Measurements from ENCODE around the gene TRAPPC8. TPM values are rescaled to one million over a fixed set of nuclear protein-coding genes. Genes with fewer than 3 reads are reported as not detected.

TRAPPC8 gene
- total RNA-seq, 1 experiment from 2014 or later, result 30.4 TPM

GRCh38 chr18:31931163-31931885 lies 11.6 kb downstream of the TRAPPC8 start (continued):
- TF ChIP-seq REST (IDR thresholded peaks at IDR 0.05; ENCODE audit: low read depth), result no peak
- no peak for TF ChIP-seq FOSL1 (IDR thresholded peaks at IDR 0.05; ENCODE audit: low read depth)
- no peak for TF ChIP-seq CEBPB (IDR thresholded peaks at IDR 0.05; ENCODE audit: low read depth)
- no peak for TF ChIP-seq POLR2A (IDR thresholded peaks at IDR 0.05; ENCODE audit: borderline replicate concordance, extremely low read depth, insufficient read depth, insufficient read length)
- no peak for TF ChIP-seq EGR1 (IDR thresholded peaks at IDR 0.05; ENCODE audit: low read depth)
- TF ChIP-seq MAX (IDR thresholded peaks at IDR 0.05), result no peak
- no peak for TF ChIP-seq RAD21 (IDR thresholded peaks at IDR 0.05; ENCODE audit: low read depth)

- no TSS peak for BruUV-seq (replicated peaks)
- DNase-seq (ENCODE audit: low read depth, low spot score) (no peak), ATAC-seq (no peak)
- no peak overlapping the region for H3K27ac ChIP-seq (ENCODE audit: low read depth, low read length)
- H4K20me1 ChIP-seq (ENCODE audit: insufficient read depth), result peaks cover 7% of the 10 kb centered on the region; the same call in 1 of the 2 replicates
- H3K9me2 ChIP-seq (ENCODE audit: insufficient read depth), result no peaks in the 10 kb centered on the region
- no peaks in the 10 kb centered on the region for H3K27me3 ChIP-seq (ENCODE audit: insufficient read depth, low read length)
- H3K9ac ChIP-seq (ENCODE audit: low read length), result no peak overlapping the region
- H3K4me2 ChIP-seq (ENCODE audit: low read length), result no peak overlapping the region
- intact Hi-C loops (cut with micrococcal nuclease), result no loop called here
- no peak overlapping the region for H3K4me3 ChIP-seq (replicated peaks in 1 of 2; ENCODE audit: low read depth in 1 of 2, low read length in 2 of 2)
- RAD21 ChIA-PET (ENCODE audit: low non-redundant PET in 1 of 2, low total read pairs in 2 of 2, uncharacterized antibody in 2 of 2, unreplicated experiment in 2 of 2), result no interaction called here
- peaks cover 0 to 8% of the 10 kb centered on the region in 2 experiments; a peak in 1 of 4 replicates for H3K4me1 ChIP-seq (ENCODE audit: control insufficient read depth in 1 of 2, insufficient read depth in 2 of 2, low read length in 2 of 2)
- peaks cover 0 to 7% of the 10 kb centered on the region in 2 experiments; a peak in 3 of 4 replicates for H3K36me3 ChIP-seq (ENCODE audit: control insufficient read depth in 1 of 2, insufficient read depth in 2 of 2, low read length in 2 of 2)
- TF ChIP-seq POLR2AphosphoS5 (IDR thresholded peaks at IDR 0.05; ENCODE audit: low read depth, low read length) (no peak), ELF1 (IDR thresholded peaks at IDR 0.05; ENCODE audit: borderline replicate concordance, low read depth) (no peak), POLR2A (IDR thresholded peaks at IDR 0.05; ENCODE audit: borderline replicate concordance, extremely low read depth, insufficient read depth, insufficient read length) (no peak), SIN3A (IDR thresholded peaks at IDR 0.05; ENCODE audit: low read depth) (no peak), EZH2phosphoT487 (IDR thresholded peaks at IDR 0.05; ENCODE audit: borderline replicate concordance) (no peak), CTCF (IDR thresholded peaks at IDR 0.05 in 2 of 3, conservative IDR thresholded peaks at IDR 0.05 in 1 of 3; ENCODE audit: borderline replicate concordance in 1 of 3, insufficient read depth in 1 of 3, low read depth in 2 of 3, low read length in 2 of 3) (no peak), SRF (IDR thresholded peaks at IDR 0.05; ENCODE audit: low read depth) (no peak), ZBTB33 (IDR thresholded peaks at IDR 0.05; ENCODE audit: extremely low read depth, insufficient replicate concordance, low read length) (no peak), RAD21 (IDR thresholded peaks at IDR 0.05; ENCODE audit: low read depth) (no peak), ZNF274 (IDR thresholded peaks at IDR 0.05; ENCODE audit: low read depth, low read length) (no peak), ATF3 (IDR thresholded peaks at IDR 0.05) (no peak), EZH2 (IDR thresholded peaks at IDR 0.05) (no peak), ZFX (IDR thresholded peaks at IDR 0.05) (no peak)
- peaks cover 79% of the 10 kb centered on the region for H3K79me2 ChIP-seq (ENCODE audit: insufficient read depth, low read length)
- no peak overlapping the region for H2AFZ ChIP-seq (ENCODE audit: low read depth, low read length, poor library complexity, severe bottlenecking)
- H3K9me3 ChIP-seq (ENCODE audit: control insufficient read depth in 1 of 2, insufficient read depth in 1 of 2, low read depth in 1 of 2, low read length in 2 of 2), result no peaks in the 10 kb centered on the region
- POLR2A ChIA-PET, result no interaction called here
- CTCF ChIA-PET, result no interaction called here
Measured at GRCh38 chr18:31929273-31929672, 13.7 kb downstream of the TRAPPC8 start.
